Epithelial cell of esophagus (primary cell): ENCODE data around the gene CPXM1.
"Not testable (repeated sequence)": the region's sequence is repeated elsewhere in the genome, so short reads cannot be mapped to it uniquely, and the experiment has no call there.

Experiments used
- DNase-seq: peaks from one replicate; pipeline ENCODE4 v3.0.0; 2010; ENCODE audit warnings: low read depth
- H3K4me3 ChIP-seq: 2 replicates; pipeline ENCODE4 v1.5.1; 2011; ENCODE audit warnings: mild to moderate bottlenecking, low read length, control low read depth
- TF ChIP-seq, protein P1 (sequence below): IDR thresholded peaks from 2 replicates; pipeline ENCODE4 v1.5.1; 2011; ENCODE audit warnings: low read depth, mild to moderate bottlenecking, low read length, control low read depth, inconsistent platforms; ENCODE audit not compliant: insufficient read depth; ENCODE audit errors: missing control alignments

The CPXM1 gene

GRCh38 chr20:2815242-2815900, 14.9 kb upstream of the CPXM1 start:
- no peak for DNase-seq
- TF ChIP-seq, protein P1, sequence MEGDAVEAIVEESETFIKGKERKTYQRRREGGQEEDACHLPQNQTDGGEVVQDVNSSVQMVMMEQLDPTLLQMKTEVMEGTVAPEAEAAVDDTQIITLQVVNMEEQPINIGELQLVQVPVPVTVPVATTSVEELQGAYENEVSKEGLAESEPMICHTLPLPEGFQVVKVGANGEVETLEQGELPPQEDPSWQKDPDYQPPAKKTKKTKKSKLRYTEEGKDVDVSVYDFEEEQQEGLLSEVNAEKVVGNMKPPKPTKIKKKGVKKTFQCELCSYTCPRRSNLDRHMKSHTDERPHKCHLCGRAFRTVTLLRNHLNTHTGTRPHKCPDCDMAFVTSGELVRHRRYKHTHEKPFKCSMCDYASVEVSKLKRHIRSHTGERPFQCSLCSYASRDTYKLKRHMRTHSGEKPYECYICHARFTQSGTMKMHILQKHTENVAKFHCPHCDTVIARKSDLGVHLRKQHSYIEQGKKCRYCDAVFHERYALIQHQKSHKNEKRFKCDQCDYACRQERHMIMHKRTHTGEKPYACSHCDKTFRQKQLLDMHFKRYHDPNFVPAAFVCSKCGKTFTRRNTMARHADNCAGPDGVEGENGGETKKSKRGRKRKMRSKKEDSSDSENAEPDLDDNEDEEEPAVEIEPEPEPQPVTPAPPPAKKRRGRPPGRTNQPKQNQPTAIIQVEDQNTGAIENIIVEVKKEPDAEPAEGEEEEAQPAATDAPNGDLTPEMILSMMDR, result no peak
- no peak overlapping the region for H3K4me3 ChIP-seq

DNA sequence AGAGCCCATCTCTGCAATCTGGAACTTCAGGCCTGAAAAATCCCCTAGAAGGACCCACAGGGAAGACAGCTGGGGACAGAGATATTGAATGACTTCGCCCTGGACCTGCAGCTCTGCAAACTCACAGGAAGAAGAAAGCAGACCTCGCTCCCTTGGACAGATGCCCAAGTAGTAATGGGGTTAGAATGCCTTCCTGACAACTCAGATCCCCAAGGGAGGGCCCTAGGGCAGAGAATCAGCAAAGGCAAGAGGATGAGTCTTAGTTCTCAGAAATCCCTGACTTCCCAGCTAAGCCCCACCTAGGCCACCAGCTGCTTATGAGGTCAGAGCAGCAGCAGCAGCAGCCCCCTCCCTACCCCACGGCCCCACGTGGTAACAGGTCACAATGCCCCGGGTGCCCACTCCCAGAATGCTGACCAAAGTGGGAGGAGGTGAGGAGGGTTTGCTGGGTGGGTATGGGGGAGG, 14.2 kb upstream of the CPXM1 start, which contains the start of gene C20orf141:
Gene C20orf141 (plus strand): TSS at position 401 of the 465 bp plus-strand sequence. CDS start 198 bp downstream, outside the sequence.
- H3K4me3 ChIP-seq, result no peak within 1 kb of the TSS
- peak; percentile 94 for DNase-seq
- TF ChIP-seq, protein P1, result no peak

- TF ChIP-seq, protein P1, result no peak
- no peak for DNase-seq
- H3K4me3 ChIP-seq, result no peak overlapping the region
Measured at GRCh38 chr20:2814076-2814475, 13.6 kb upstream of the CPXM1 start.

GRCh38 chr20:2812189-2812588, 11.8 kb upstream of the CPXM1 start:
- H3K4me3 ChIP-seq, result no peak overlapping the region
- TF ChIP-seq, protein P1, result no peak
- no peak for DNase-seq

GRCh38 chr20:2809690-2810089, 9.3 kb upstream of the CPXM1 start:
- H3K4me3 ChIP-seq, result no peak overlapping the region
- TF ChIP-seq, protein P1, result no peak
- no peak for DNase-seq

- DNase-seq, H3K4me3 ChIP-seq: not testable (repeated sequence)
Measured at GRCh38 chr20:2807929-2808328, 7.5 kb upstream of the CPXM1 start.

GRCh38 chr20:2807019-2807418, 6.6 kb upstream of the CPXM1 start:
- no peak for DNase-seq
- TF ChIP-seq, protein P1, result no peak

More at GRCh38 chr20:2807019-2807418, 6.6 kb upstream of the CPXM1 start:
- H3K4me3 ChIP-seq, result no peak overlapping the region
